ENCODE data around the gene UGT2A3. TPM values are rescaled to one million over a fixed set of nuclear protein-coding genes. Genes with fewer than 3 reads are reported as not detected.
A peak's percentile ranks its signal among the peaks of the same experiment; 100 is the strongest.

Gene UGT2A3
- total RNA-seq, 1 donor from 2014 or later: 0.67 TPM

DNA sequence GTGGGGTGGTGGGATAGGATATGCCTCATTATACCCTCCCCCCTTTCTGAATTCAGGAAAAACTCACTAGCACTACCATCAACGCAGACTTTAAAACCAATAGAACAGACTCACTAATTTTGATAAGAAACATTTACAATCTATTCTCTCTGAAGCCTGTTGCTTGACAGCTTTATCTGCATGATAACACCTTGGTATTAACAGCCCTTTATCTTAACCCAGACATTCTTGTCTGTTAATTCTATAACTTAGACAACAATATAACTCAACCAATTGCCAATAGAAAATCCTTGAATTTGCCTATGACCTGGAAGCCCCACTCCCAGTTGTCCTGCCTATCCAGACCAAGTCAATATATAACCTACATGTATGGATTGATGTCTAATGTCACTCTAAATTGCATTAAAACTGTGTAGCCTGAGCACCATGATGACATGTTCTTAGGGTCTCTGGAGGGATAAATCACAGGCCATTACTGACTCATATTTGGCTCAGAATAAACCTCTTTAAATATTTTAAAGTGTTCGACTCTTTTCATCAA lies 1.5 kb upstream of the UGT2A3 start:
- DNase-seq (ENCODE audit: low spot score, unreplicated experiment): no peak
- H3K9me3 Mint-ChIP-seq (ENCODE audit: low read depth): peaks cover 28% of the 10 kb centered on the region
- H3K4me3 Mint-ChIP-seq (ENCODE audit: low read depth): peak overlapping the region; percentile 33
- no peaks in the 10 kb centered on the region for H3K27me3 Mint-ChIP-seq
- TF ChIP-seq, protein P1, sequence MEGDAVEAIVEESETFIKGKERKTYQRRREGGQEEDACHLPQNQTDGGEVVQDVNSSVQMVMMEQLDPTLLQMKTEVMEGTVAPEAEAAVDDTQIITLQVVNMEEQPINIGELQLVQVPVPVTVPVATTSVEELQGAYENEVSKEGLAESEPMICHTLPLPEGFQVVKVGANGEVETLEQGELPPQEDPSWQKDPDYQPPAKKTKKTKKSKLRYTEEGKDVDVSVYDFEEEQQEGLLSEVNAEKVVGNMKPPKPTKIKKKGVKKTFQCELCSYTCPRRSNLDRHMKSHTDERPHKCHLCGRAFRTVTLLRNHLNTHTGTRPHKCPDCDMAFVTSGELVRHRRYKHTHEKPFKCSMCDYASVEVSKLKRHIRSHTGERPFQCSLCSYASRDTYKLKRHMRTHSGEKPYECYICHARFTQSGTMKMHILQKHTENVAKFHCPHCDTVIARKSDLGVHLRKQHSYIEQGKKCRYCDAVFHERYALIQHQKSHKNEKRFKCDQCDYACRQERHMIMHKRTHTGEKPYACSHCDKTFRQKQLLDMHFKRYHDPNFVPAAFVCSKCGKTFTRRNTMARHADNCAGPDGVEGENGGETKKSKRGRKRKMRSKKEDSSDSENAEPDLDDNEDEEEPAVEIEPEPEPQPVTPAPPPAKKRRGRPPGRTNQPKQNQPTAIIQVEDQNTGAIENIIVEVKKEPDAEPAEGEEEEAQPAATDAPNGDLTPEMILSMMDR (IDR thresholded peaks at IDR 0.05; ENCODE audit: unreplicated experiment): no peak
- H3K27ac Mint-ChIP-seq: peak overlapping the region; percentile 87
- peaks cover 24% of the 10 kb centered on the region for H3K4me1 Mint-ChIP-seq (ENCODE audit: low read depth)
- peaks cover 20% of the 10 kb centered on the region for H3K36me3 Mint-ChIP-seq (ENCODE audit: insufficient read depth)

DNA sequence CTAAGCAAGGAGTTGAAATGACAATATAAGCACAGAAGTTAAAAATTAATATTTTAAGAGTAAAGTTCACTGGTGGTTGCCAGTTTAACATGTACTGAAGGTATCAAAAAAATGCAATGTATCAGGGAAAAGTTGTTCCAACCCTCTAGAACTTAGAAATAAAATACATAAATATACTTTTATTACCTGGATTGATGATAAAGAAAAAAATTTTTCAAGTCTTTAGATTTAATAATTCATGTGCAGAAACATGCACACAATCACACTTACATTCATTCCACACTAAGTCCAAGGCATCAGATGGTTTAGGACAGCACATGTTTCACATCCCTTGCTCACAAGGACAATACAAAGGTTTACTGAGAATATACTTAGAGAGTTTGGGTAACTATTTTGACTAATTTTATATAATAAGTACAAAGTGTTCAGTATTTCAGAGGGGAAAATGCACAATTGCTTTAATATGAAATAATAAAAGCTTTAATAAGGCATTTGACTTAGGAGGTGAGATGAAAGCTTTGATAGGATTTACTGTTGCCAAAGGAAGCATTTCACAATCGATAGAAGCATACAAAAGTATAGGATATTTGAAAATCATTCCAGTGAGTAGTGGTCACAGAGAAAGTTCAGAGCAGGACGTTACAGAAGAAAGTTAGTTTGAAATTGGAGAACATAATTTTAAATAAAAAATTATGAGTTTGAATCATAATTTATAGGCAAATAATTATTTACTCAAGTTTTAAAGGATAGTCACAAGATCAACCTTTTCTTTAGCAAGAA lies 392 bp upstream of the UGT2A3 start:
- H3K9me3 Mint-ChIP-seq (ENCODE audit: low read depth): peaks cover 33% of the 10 kb centered on the region
- peaks cover 24% of the 10 kb centered on the region for H3K4me1 Mint-ChIP-seq (ENCODE audit: low read depth)
- H3K27me3 Mint-ChIP-seq: no peaks in the 10 kb centered on the region
- no peak for DNase-seq (ENCODE audit: low spot score, unreplicated experiment)
- H3K36me3 Mint-ChIP-seq (ENCODE audit: insufficient read depth): peaks cover 24% of the 10 kb centered on the region
- H3K4me3 Mint-ChIP-seq (ENCODE audit: low read depth): no peak overlapping the region
- TF ChIP-seq, protein P1 (IDR thresholded peaks at IDR 0.05; ENCODE audit: unreplicated experiment): no peak
- peak overlapping the region; percentile 68 for H3K27ac Mint-ChIP-seq

DNA sequence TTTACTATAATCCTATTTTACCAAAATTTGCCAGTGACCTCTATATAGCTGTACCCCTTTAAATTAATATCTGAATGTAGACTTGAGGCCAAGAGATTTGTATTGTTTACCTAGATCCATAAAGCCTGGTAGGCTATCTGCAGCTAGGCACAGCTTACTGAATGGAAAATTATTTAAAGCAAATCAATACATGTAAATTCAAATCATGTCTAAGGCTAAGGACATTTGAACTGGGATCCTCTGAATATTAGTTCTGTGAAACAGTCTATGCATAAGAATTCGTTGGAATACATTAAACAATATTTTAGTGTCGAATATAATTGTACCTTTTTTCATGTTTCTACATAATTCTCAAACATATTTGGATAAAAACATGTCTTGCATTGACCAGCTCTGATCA lies 1.6 kb downstream of the UGT2A3 start:
- H3K4me1 Mint-ChIP-seq (ENCODE audit: low read depth): peaks cover 24% of the 10 kb centered on the region
- H3K36me3 Mint-ChIP-seq (ENCODE audit: insufficient read depth): peaks cover 13% of the 10 kb centered on the region
- no peak for DNase-seq (ENCODE audit: low spot score, unreplicated experiment)

DNA sequence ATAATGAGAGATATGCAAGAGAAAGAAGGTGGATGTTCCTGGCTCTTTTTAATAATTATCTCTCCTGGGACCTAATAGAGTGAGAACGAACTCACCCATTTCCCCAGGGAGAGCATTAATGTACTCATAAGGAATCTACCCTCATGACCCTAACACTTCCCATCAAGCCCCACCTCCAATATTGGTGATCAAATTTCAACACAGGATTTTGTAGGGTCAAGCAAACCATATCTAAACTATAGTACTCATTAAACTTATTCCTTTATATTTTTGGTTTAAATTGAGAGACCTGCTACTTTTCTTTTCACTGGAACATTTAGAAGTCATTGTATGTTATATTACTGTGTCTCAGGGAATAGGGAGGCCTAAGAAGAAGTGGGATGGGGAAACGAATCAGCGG lies 2.6 kb downstream of the UGT2A3 start:
- Mint-ChIP-seq H3K27ac (no peak overlapping the region), H3K27me3 (no peaks in the 10 kb centered on the region), H3K9me3 (ENCODE audit: low read depth) (peaks cover 28% of the 10 kb centered on the region), H3K4me1 (ENCODE audit: low read depth) (peaks cover 15% of the 10 kb centered on the region), H3K36me3 (ENCODE audit: insufficient read depth) (peaks cover 14% of the 10 kb centered on the region), H3K4me3 (ENCODE audit: low read depth) (no peak overlapping the region)
- DNase-seq (ENCODE audit: low spot score, unreplicated experiment): no peak
- TF ChIP-seq, protein P1 (IDR thresholded peaks at IDR 0.05; ENCODE audit: unreplicated experiment): no peak

More for the DNA sequence above, 1.6 kb downstream of the UGT2A3 start:
- Mint-ChIP-seq H3K27ac (no peak overlapping the region), H3K9me3 (ENCODE audit: low read depth) (peaks cover 23% of the 10 kb centered on the region), H3K4me3 (ENCODE audit: low read depth) (no peak overlapping the region), H3K27me3 (no peaks in the 10 kb centered on the region)
- TF ChIP-seq, protein P1 (IDR thresholded peaks at IDR 0.05; ENCODE audit: unreplicated experiment): no peak

DNA sequence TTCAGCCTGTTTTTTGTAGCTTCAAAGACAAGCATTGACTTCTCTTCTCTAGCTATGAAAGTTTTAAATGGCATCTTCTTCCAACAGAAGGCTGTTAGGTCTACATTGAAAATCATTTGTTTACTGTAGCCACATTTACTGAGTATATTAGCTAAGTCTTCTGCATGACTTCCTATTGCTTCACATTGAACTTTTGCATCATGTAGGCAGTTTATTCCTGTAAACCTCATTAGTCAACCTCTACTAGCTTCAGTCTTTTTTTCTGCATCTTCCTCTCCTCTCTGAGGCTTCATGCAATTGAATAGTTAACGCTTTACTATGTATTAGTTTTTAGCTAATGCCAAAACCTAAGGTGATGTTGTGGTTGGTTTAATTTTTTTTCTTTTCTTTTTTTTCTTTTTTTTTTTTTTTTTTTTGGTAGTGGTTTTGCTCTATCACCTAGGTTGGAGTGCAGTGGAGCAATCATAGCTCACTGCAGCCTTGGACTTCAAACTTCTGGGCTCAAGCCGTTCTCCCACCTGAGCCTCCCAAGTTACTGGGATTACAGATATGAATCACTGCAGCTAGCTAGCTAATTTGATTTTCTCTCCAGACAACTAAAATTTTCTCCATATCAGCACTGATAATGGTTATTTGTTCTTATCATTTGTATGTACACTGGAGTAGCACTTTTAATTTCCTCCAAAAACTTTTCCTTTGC lies 3.4 kb downstream of the UGT2A3 start:
- TF ChIP-seq, protein P1 (IDR thresholded peaks at IDR 0.05; ENCODE audit: unreplicated experiment): no peak
- DNase-seq (ENCODE audit: low spot score, unreplicated experiment): no peak
- Mint-ChIP-seq H3K27ac (no peak overlapping the region), H3K36me3 (ENCODE audit: insufficient read depth) (peaks cover 14% of the 10 kb centered on the region), H3K9me3 (ENCODE audit: low read depth) (peaks cover 31% of the 10 kb centered on the region), H3K4me3 (ENCODE audit: low read depth) (no peak overlapping the region), H3K4me1 (ENCODE audit: low read depth) (peaks cover 9% of the 10 kb centered on the region), H3K27me3 (no peaks in the 10 kb centered on the region)

Data from progenitor cell of endocrine pancreas (in vitro differentiated cells).